ENCODE results near the gene AQP12B.
A peak's percentile ranks its signal among the peaks of the same experiment; 100 is the strongest.

AQP12B gene

GRCh38 chr2:240631548-240632305 lies 51.0 kb downstream of the AQP12B start:
- DNase-seq = no peak

GRCh38 chr2:240630771-240631547 lies 51.7 kb downstream of the AQP12B start:
- no peak for DNase-seq

- DNase-seq = no peak
Measured at GRCh38 chr2:240629968-240630770, 52.5 kb downstream of the AQP12B start.

GRCh38 chr2:240629619-240629967 lies 53.1 kb downstream of the AQP12B start:
- no peak for DNase-seq

GRCh38 chr2:240628808-240629618 lies 53.7 kb downstream of the AQP12B start:
- DNase-seq = no peak

GRCh38 chr2:240628507-240628807 lies 54.2 kb downstream of the AQP12B start:
- DNase-seq = no peak

GRCh38 chr2:240627736-240628506 lies 54.8 kb downstream of the AQP12B start:
- DNase-seq = no peak

GRCh38 chr2:240626531-240627300 lies 56.0 kb downstream of the AQP12B start:
- DNase-seq = peak; percentile 70

Data from activated CD4-positive, alpha-beta T cell treated with anti-CD3 and anti-CD28 coated beads for 48 hours (primary cell).